Keratinocyte (primary cell): Measurements from ENCODE around the gene CALM1. TPM values are rescaled to one million over a fixed set of nuclear protein-coding genes. Genes with fewer than 3 reads are reported as not detected.

Source experiments
- DNase-seq: peaks from one replicate; pipeline ENCODE4 v3.0.0-alpha.2; 2011; ENCODE audit warnings: low read depth, missing footprints, low spot score
- FAIRE-seq: peaks from 2 replicates; lab custom pipeline; 2011; peaks lifted over from hg19 to GRCh38; lab: Jason Lieb, UNC
- H2AFZ ChIP-seq: 2 replicates; pipeline ENCODE4 v1.6.0; 2012; ENCODE audit warnings: low read length, control low read depth, inconsistent platforms; ENCODE audit not compliant: control insufficient read depth
- H3K27ac ChIP-seq: 2 replicates; pipeline ENCODE4 v1.5.1; 2011; ENCODE audit warnings: low read length; ENCODE audit not compliant: control insufficient read depth, insufficient read depth
- H3K27me3 ChIP-seq: 3 replicates; pipeline ENCODE4 v1.6.0; 2011; ENCODE audit warnings: low read length; ENCODE audit not compliant: control insufficient read depth, insufficient read depth; ENCODE audit errors: extremely low read depth
- H3K36me3 ChIP-seq, 2 experiments: 2 replicates in 1 of 2; 3 replicates in 1 of 2; pipeline ENCODE4 v1.5.1; 2011; ENCODE audit warnings: low read length in 2 of 2, mild to moderate bottlenecking in 1 of 2; ENCODE audit not compliant: control insufficient read depth in 2 of 2, insufficient read depth in 2 of 2; ENCODE audit errors: extremely low read depth in 1 of 2
- H3K4me1 ChIP-seq: 3 replicates; pipeline ENCODE4 v1.5.1; 2011; ENCODE audit warnings: low read length; ENCODE audit not compliant: control insufficient read depth, insufficient read depth; ENCODE audit errors: extremely low read depth
- H3K4me2 ChIP-seq: 3 replicates; pipeline ENCODE4 v1.6.0; 2011; ENCODE audit warnings: low read depth, low read length; ENCODE audit not compliant: control insufficient read depth, insufficient read depth; ENCODE audit errors: extremely low read depth
- H3K4me3 ChIP-seq, 3 experiments: fragments of 200-600 bp in 1 of 3; sonication (generic) in 1 of 3; 2 replicates in 2 of 3; 3 replicates in 1 of 3; pipeline ENCODE4 v1.5.1; 2011 to 2016; ENCODE audit warnings: low read length in 3 of 3, mild to moderate bottlenecking in 3 of 3, control low read depth in 2 of 3, inconsistent platforms in 1 of 3, low read depth in 1 of 3, mixed read lengths in 1 of 3, mixed run types in 1 of 3, moderate library complexity in 1 of 3; ENCODE audit not compliant: control insufficient read depth in 2 of 3, insufficient read depth in 2 of 3; ENCODE audit errors: extremely low read depth in 1 of 3
- H3K79me2 ChIP-seq: 2 replicates; pipeline ENCODE4 v1.6.0; 2012; ENCODE audit warnings: low read length; ENCODE audit not compliant: control insufficient read depth, insufficient read depth
- H3K9ac ChIP-seq: 3 replicates; pipeline ENCODE4 v1.6.0; 2011; ENCODE audit warnings: low read length; ENCODE audit not compliant: control insufficient read depth, insufficient read depth; ENCODE audit errors: extremely low read depth
- H3K9me1 ChIP-seq: 3 replicates; pipeline ENCODE4 v1.6.0; 2011; ENCODE audit warnings: low read length; ENCODE audit not compliant: control insufficient read depth, insufficient read depth; ENCODE audit errors: extremely low read depth
- H3K9me3 ChIP-seq: 2 replicates; pipeline ENCODE4 v1.5.1; 2012; ENCODE audit warnings: low read depth, low read length; ENCODE audit not compliant: control insufficient read depth
- H4K20me1 ChIP-seq: 3 replicates; pipeline ENCODE4 v1.6.0; 2011; ENCODE audit warnings: low read length; ENCODE audit not compliant: control insufficient read depth, insufficient read depth; ENCODE audit errors: extremely low read depth
- CTCF ChIP-seq, 3 experiments: IDR thresholded peaks in 1 of 3; conservative IDR thresholded peaks in 1 of 3; optimal IDR thresholded peaks in 1 of 3; 2 replicates in 2 of 3; 3 replicates in 1 of 3; pipeline versions ENCODE3 to v1.5.1; 2011; ENCODE audit warnings: low read length in 3 of 3, mild to moderate bottlenecking in 3 of 3, moderate library complexity in 2 of 3, control low read depth in 1 of 3, inconsistent platforms in 1 of 3; ENCODE audit not compliant: insufficient read depth in 2 of 3; ENCODE audit errors: extremely low read depth in 1 of 3
- EZH2 ChIP-seq: IDR thresholded peaks from one replicate; pipeline ENCODE4 v1.6.1; 2012; ENCODE audit warnings: inconsistent platforms, mild to moderate bottlenecking, low read length, moderate library complexity
- dilution Hi-C: fragments of 300-500 bp; cut with MboI; formaldehyde crosslinking; loops from one replicate; pipeline ENCODE4 v1.7.0; 2020; ENCODE audit warnings: low sequenced_read_pairs; ENCODE audit not compliant: extremely low pct_ligation_motif_present
- polyA plus RNA-seq, 5 experiments: library from polyadenylated mRNA; depleted of rRNA in 3 of 5; stranded (reverse) in 3 of 5; stranded (forward) in 1 of 5; unstranded in 1 of 5; fragments of >200 nt; gene quantifications; 1 replicate in 1 of 5; 2 replicates in 3 of 5; 3 replicates in 1 of 5; pipeline versions ENCODE4 v1.2.1 to v1.2.3, GENCODE V29; 2011 to 2012; ENCODE audit warnings: missing spikeins in 2 of 5, low read depth in 1 of 5, low replicate concordance in 1 of 5

The CALM1 gene
- polyA plus RNA-seq, 1 donor (not counting 4 experiments of a cell fraction or from before 2014, with no cell fraction given) = 575 TPM

GRCh38 chr14:90403065-90403464 lies 6.2 kb downstream of the CALM1 start:
- no peak overlapping the region for H3K4me3 ChIP-seq
- no peak for DNase-seq
- H3K9me3 ChIP-seq = no peaks in the 10 kb centered on the region
- peaks cover 44% of the 10 kb centered on the region for H3K79me2 ChIP-seq
- TF ChIP-seq CTCF (optimal IDR thresholded peaks at IDR 0.05 in 1 of 3, IDR thresholded peaks at IDR 0.05 in 1 of 3, conservative IDR thresholded peaks at IDR 0.05 in 1 of 3; ENCODE audit: extremely low read depth in 1 of 3, insufficient read depth in 2 of 3, low read length in 3 of 3) (no peak), EZH2 (no peak)
- dilution Hi-C loops = no loop called here
- H3K36me3 ChIP-seq = peaks cover 30 to 56% of the 10 kb centered on the region in 2 experiments
- H3K9ac ChIP-seq = no peak overlapping the region
- H4K20me1 ChIP-seq = peaks cover 40% of the 10 kb centered on the region
- no peak for FAIRE-seq
- H2AFZ ChIP-seq = no peak overlapping the region
- no peaks in the 10 kb centered on the region for H3K9me1 ChIP-seq
- peaks cover 27% of the 10 kb centered on the region for H3K4me1 ChIP-seq
- no peak overlapping the region for H3K27ac ChIP-seq
- no peak overlapping the region for H3K4me2 ChIP-seq
- H3K27me3 ChIP-seq = no peaks in the 10 kb centered on the region

GRCh38 chr14:90405101-90405500 lies 8.3 kb downstream of the CALM1 start:
- Histone ChIP-seq H3K4me3 (no peak overlapping the region), H4K20me1 (peaks cover 23% of the 10 kb centered on the region), H2AFZ (no peak overlapping the region), H3K27ac (no peak overlapping the region), H3K9ac (no peak overlapping the region), H3K4me2 (no peak overlapping the region), H3K27me3 (no peaks in the 10 kb centered on the region), H3K36me3 (peaks cover 30 to 50% of the 10 kb centered on the region in 2 experiments), H3K9me1 (no peaks in the 10 kb centered on the region), H3K9me3 (no peaks in the 10 kb centered on the region), H3K4me1 (peaks cover 13% of the 10 kb centered on the region), H3K79me2 (peaks cover 24% of the 10 kb centered on the region)
- TF ChIP-seq EZH2 (no peak), CTCF (optimal IDR thresholded peaks at IDR 0.05 in 1 of 3, IDR thresholded peaks at IDR 0.05 in 1 of 3, conservative IDR thresholded peaks at IDR 0.05 in 1 of 3; ENCODE audit: extremely low read depth in 1 of 3, insufficient read depth in 2 of 3, low read length in 3 of 3) (no peak)
- FAIRE-seq (no peak), DNase-seq (no peak)
- dilution Hi-C loops = no loop called here
